GM18526 (cell line): ENCODE data around the gene CTCF.

Source experiments
- POLR2A ChIP-seq: IDR thresholded peaks from 3 replicates; pipeline ENCODE4 v1.6.1; 2011; ENCODE audit not compliant: insufficient read length; ENCODE audit errors: extremely low read depth

Gene CTCF, protein sequence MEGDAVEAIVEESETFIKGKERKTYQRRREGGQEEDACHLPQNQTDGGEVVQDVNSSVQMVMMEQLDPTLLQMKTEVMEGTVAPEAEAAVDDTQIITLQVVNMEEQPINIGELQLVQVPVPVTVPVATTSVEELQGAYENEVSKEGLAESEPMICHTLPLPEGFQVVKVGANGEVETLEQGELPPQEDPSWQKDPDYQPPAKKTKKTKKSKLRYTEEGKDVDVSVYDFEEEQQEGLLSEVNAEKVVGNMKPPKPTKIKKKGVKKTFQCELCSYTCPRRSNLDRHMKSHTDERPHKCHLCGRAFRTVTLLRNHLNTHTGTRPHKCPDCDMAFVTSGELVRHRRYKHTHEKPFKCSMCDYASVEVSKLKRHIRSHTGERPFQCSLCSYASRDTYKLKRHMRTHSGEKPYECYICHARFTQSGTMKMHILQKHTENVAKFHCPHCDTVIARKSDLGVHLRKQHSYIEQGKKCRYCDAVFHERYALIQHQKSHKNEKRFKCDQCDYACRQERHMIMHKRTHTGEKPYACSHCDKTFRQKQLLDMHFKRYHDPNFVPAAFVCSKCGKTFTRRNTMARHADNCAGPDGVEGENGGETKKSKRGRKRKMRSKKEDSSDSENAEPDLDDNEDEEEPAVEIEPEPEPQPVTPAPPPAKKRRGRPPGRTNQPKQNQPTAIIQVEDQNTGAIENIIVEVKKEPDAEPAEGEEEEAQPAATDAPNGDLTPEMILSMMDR

DNA sequence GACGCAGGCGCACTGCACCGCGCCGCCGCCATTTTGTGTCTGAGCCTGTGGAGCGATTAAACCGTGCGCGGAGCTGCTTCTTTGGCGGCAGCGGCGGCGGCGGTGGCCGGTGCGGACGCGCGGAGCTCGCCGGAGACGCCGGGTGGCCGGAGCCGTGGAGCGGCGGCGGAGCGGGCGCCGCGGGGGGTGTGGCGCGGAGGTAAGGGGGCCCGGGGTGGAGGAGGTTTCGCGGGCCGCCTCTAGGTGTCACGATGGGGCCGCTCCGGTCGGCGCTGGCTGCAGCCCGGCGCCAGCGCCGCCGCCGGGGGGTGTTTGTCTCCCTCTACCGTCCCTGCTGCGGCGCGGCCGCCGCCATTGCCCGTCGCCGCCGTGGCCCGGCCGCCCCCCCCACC lies at the start of gene CTCF:
Gene CTCF, plus strand, starts transcription at position 1 of the 392 bp plus-strand sequence. CDS start 48,307 bp downstream, outside the sequence.
- peak; percentile 37 for TF ChIP-seq POLR2A

DNA sequence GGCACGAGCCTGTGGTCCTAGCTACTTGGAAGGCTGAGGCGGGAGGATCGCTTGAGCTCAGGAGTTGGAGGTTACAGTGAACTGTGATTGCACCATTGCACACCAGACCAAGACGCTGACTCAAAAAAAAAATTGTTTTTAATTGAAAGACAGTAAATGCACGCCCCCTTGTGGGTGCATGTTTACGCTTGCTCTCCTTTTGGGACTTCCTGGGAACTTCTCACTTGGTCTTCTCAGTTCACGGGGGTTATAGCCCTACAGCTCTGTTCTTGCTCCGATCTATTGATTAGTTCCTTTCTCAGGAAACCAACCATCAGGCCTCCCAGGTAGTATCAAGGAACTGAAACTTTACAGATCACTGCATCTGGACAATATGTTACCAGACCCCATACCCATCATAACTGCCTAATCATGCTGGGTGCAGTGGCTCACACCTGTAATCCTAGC lies 47.9 kb upstream of the CTCF start:
- TF ChIP-seq POLR2A = no peak

DNA sequence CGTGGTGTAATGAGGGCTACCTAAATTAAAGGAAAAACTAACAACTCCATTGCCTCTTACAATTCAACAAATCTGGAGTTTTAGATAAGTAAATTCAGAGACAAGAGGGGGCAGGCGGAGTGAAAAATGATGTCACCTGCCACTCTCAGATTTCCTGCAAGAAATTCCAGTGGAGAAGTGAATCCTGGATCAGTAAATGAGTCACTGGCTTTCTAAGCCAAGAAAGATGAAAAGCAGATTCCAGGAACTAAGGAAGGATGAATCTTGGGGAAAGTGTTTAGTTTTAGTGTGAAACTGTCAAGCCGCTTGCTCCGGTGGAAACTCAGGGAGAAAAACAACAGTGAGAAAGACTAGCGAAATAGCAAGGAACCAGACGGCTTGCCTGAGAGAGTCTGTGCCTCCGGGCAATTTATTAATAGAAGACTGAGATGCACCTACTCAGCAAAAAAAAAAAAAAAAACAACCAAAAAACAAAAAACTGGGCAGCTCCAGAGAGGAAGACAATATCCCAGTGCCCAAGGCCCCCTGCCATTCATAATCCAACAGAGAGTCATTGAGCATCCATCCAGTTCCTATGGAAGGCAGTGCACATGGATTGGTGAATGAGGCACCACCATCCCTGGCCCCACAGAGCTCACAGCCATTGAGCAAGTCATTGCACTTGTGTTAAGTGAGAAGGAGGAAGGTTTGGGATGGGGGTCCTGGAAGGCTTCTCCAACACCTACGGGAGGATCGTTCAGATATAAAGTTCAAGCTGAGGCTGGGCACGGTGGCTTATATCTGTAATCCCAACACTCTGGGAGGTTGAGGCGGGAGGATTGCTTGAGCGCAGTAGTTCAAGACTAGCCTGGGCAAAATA lies 45.8 kb upstream of the CTCF start:
- no peak for TF ChIP-seq POLR2A

DNA sequence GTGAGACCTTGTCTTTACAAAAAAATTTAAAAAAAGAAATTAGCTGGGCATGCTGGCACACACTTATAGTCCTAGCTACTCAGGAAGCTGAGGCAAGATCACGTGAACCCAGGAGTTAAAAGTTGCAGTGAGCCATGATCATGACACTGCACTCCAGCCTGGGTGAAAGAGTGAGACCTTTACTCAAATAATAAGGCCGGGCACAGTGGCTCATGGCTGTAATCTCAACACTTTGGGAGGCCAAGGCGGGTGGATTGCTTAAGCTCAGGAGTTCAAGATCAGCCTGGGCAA lies 45.2 kb upstream of the CTCF start:
- TF ChIP-seq POLR2A = no peak

DNA sequence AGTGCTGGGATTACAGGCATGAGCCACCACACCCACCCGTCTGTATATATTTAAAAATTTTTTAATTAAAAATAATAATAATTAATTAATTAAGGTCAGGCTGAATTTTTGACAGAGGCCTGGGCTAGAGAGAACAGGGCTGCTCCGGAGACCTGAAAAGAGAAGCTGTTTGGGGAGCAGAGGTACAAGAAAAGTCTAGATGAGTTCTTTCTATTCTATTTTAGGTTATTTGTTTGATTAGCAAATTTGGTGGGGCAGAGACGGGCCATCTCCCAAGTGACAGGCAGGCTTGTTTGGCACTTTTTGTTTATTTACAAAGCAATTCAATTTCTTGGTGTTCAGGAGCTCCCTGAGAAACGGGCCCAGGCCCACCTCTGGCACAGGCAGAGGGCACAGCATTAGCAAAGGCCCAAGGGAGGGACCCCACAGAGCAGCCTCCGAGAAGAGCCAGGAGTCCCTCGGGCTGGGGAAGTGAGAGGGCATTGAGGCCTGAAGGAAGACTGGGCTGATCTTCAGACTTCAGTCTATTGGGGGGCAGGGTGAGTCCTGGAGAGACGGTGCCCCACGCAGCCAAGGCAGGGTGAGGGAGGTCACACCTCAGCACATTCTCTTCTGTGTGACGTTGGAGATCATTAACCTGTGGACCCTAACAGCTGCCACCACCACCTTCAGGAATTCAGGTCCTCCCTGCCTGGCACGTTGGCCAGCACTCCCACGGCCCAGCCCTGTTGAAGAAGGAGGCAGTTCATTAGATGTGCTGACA lies 44.5 kb upstream of the CTCF start:
- peak; percentile 49 for TF ChIP-seq POLR2A

DNA sequence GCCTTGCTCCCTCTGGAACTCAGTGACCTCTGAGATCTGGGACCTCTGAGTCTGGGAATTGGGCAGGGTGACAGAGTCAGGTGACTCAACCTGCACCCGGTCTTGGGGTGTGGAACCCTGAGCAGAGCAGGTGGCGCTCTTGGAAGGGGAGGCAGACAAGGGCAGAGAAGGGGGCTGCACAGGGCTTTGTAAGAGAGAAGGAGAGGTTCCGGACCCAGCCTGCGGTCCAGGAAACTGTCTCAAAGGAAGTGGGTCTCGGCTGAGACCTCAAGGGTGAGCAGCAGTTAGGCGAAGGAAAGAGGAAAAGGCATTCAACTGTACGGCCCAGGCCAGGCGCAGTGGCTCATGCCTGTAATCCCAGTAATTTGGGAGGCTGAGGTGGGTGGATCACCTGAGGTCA lies 43.6 kb upstream of the CTCF start:
- no peak for TF ChIP-seq POLR2A

DNA sequence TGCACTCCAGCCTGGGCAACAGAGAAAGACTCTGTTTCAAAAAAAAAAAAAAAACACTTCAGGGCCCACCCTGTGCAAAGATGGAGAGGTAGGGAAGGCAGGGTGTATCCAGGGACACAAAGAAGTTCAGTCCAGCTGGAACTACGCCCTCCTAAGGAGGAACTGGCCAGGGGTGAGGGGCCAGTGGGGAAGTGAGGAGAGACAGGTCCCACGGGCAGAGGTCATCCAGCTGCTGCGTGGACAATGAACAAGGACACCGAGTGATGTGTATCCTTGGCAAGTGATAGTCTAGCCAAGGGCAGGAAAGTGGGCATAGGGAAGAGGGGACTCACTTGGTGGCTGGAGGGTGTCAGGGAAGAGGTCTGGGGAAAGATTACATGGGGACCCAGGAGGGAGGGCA lies 43.1 kb upstream of the CTCF start:
- TF ChIP-seq POLR2A = no peak

DNA sequence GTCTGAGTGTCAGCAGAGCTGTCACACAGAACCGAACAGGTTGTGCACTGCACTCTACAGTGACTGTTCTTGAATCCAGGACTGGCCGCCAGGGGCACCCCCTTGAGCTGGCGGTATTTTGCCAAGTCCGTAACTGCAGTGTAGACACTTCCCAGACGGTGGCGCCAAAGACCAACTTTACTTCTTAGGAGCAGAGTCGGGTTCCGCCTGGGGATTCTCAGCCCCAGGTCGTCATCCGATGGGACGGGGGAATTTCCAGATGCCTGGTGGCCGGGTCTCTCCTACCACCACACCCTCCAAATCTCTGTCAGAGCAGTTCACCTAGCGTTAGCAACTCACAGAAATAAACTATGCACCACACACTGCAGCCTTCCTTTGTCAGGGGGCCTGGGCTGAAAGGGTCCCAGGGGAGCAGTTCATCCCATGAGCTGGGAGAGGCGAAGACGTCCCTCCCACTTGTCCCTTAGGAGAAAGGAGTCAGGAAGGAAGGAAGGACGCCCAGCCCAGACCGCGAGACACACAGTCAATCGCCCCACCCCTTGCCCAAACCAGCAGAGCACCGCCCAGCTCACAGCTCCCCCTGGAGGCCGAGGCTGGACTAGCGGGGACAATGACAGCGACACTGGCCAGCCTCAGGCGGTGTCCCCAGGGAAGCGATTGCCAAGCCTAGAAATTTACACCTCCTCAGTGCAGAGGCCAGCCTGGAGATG lies 41.1 kb upstream of the CTCF start:
- peak; percentile 18 for TF ChIP-seq POLR2A

DNA sequence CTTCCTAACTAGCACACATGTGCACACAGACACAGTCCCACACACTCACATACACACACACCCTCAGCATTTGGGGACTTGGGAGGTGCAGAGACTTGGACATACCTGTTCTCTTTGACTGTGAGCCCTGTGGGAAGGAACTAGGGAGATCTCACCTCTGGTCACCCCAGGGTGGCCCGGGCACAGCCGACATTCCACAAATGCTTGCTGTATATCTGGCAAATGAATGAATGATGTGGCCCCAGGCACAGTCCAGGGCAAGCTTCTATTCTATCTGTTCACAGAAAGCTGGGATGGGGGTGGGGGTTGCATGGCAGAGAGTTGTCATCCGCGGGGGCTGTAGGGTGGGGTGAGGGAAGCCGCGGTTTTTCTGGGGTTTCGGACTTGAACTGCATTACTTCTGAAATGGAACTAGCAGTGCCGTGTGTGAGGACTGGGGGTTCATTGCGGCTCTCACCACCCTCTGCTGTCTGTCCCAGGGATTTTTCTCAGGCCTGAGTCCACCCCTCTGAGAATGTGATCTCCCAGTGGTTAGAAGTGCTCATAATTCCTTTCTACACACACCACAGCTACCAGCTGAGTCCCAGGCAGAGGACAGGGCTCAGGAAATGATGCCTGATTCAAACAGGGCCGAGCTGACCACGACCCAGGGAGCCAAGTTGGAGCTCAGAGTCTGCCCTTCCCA lies 37.0 kb upstream of the CTCF start:
- no peak for TF ChIP-seq POLR2A

DNA sequence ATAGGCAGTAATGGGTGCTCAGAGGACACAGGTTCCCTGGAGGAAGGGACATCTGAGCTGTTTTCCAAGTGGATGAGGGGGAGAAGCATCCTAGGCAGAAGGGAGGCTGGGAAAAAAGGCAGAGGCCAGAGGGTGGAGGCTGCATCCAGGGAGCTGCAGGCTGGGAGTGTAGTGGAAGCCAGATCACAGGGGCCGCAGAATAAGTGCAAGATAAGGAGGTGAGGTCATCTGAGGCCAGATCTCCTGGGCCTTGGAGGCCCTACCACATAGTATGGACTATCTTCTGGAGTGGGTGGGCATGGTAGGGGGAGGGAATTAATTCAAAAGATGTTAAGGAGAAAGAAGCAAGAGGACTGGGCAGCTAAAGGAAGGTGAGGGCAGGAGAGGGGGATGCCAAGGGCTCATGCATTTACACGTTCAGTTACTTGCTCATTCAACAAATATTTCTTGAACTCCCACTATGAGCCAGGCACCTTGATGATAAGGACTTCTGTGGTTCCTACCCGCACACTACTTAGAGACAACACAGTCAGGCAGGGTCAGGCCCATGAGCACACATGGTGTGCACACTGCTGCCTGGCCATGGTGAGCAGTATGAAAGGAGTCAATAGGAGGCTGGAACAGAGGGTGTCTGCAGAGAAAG lies 36.1 kb upstream of the CTCF start:
- TF ChIP-seq POLR2A = no peak

DNA sequence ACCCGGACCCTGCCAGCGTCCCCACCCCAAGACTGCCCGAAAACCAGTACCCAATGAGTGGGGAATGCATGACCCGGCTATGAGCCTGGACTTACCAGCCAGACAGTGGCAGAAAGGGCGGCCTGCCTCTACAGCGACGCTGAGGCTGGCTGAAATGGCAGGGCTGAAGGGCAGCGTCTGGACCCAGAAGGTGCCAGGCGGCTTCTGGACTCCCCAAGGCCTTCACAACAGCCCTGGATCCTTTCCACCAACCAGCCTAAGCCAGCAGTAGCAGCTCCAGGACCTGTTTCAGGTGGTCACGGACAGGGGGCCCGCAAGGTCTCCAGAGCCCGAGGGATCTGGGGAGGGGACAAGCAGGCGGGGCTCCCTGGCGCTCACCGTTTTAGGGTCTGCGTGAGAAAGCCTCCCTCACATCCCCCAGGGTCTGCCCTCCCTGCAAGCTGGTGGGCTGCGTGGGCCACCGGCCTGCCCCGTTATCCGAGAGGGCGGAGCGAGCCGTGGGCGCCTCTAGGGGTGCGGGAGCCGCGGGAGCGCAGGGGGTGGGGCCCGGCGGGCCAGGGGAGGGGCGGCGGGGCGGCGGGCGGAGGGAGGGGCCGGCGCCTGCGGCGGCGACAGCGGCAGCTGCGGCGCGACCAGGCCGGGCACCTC lies 34.0 kb upstream of the CTCF start, which contains the start of gene RIPOR1:
Gene RIPOR1, plus strand, starts transcription at position 608 of the 648 bp plus-strand sequence. CDS start 9,618 bp downstream, outside the sequence.
- no peak for TF ChIP-seq POLR2A

DNA sequence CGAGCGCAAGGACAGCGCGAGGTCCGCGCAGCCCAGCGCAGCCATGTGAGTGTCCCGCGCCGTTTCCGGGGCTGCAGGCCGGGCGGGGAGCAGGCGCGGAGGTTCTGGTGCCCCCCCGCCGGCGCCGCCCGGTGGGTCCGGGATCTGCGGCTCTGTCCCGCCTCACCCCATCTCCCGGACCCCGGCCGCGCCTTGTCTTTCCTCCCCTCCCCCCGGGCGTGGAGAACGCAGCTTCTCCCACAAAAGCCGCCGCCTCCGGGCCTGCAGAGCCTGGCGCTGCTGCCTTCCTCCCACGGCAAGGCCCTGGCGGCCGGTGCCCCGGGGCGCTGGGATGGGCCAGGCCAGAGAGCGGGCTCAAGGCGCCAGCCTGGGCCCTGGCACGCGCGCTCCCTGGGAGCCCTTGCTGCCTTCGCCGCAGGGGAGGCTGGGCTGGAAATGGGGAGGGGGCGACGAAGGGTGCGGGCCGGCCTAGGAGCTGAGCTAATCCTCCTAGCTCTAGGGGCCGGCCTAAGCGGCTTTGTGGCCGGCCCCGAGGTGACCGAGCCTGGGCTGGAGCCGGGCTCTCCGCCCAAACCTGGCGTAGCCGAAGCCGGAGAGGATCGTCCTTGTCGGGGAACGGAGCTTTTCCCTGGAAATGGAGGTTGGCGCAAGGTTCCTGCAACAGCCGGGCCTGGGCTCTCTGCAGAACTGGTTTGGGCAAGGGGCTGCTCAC lies 33.3 kb upstream of the CTCF start:
- no peak for TF ChIP-seq POLR2A
